GM18499 (cell line): ENCODE measurements around the gene RELN.

Experiments
- ATAC-seq: cut with Tn5 transposase; IDR thresholded peaks from one replicate; pipeline ENCODE4 v1.9.1; 2021; ENCODE audit warnings: moderate number of reproducible peaks; ENCODE audit not compliant: insufficient read depth, unreplicated experiment

RELN gene

DNA sequence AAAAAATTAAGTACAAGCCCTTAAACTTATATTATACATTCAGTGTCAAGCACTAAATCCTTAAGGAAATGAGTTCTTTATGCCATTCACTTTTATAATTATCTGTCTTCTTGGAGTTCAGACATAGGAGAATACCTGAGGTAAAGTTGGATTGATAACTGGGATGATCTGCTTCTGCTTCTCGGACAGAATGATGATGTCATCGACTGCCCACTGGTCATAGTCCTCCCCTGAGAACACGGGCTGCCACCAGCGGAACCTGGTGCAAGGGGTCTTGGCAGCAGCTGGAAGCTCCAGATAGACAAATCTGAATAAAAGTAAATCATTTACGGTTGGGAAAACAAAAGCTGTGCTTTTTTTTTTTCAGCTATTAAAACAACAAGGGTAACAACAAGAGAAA lies 395.3 kb downstream of the RELN start:
- ATAC-seq = no peak

DNA sequence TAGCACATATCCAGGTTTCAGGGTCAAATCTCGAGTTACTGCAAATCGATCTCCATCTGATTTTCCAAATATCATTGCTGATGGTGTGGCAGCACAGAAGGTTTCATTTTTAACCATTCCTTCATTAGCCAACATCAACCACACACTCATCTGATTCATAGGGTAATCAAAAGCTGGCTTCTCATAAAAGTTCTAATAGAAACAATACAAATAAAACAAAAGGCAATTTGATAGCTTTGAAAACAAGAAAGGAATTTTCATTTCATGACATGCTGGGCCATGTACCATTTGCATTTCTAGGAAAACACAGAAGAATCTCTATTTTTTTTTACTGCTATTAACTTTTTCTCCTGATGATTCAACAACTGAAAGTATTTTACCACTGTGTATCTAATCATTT lies 395.8 kb downstream of the RELN start:
- ATAC-seq = no peak

DNA sequence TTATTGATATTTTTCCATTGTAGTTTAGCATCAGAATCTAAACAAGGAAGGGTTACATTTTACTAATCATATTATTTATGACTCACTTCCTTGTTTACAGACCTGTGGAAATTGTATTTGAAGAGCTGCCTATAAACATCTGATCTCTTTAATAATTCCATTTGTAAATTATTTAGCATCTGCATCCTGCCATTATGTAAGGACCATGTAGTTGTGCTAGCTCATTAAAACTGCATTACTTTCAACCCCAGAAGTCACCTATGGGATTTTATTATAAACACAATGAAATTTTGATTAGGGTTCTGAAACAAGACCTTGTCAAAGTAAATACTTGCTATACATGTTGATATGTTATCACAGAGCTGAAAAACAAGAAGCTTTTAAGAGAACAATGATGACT lies 396.6 kb downstream of the RELN start:
- no peak for ATAC-seq

DNA sequence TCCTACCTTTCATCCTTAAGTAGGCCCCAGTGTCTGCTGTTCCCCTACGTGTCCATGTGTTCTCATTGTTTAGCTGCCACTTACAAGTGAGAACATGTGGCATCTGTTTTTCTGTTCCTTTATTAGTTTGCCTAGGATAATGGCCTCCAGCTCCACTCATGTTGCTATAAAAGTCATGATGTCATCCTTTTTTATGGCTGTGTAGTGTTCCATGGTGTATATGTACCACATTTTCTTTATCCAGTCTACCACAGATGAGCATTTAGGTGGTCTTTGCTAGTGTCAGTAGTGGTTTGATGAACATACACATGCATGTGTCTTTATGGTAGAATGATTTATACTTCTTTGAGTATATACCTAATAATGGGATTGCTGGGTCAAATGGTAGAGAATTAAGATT lies 397.3 kb downstream of the RELN start:
- no peak for ATAC-seq

DNA sequence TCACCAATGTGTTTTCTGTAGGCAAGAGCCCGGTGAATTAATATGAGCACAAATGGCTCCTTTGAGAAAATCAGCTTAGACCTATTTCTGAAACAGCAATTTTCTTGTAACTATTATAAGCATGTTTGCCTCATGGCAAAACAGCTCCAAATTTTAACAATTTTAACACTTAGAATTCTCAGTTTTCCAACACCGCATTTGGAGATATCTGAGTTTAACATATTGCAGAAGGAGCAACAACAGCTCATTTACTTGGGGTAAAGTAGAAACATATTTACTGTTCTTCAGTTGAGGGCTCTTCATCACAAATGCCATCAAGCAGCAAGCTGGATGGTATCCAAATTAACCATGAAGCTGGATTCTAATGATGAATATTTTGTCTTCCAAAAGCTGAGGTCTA lies 409.4 kb downstream of the RELN start:
- no peak for ATAC-seq

DNA sequence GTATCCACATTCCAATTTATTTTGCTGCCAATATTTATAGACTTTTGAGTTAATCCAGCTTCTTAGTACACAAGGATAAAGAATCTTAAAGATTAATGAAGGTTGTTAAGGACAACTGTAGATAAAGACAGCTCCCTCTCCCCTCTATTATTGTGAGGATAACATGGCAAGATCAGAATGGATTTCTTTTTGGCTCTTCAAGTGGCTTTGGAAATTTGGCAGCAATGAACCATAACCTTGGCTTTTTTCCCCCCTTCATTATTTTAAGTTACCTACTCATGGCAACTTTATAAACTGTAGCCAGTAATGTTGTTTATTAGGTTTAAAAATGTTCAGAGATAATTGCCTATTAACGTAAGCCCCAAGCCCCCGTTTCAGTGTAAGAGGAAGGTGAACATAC lies 412.4 kb downstream of the RELN start:
- no peak for ATAC-seq

DNA sequence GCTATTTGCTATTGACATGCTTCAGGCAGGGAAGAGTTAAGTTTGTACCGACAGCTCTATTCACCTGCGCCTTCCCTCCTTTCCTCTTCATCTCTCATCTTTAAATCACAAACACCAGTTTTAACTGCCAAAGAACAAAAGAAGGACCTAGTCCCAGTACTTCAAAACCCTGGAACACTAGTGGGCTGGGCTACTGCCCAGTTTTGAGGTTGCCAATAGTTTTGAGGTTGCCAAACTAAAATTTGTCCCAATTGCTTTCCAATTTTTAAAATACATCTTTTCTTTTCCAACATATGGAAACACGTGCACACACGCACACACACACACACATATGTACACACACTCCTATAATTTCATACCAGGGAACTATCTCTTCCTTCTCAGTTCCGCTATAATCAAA lies 412.8 kb downstream of the RELN start:
- no peak for ATAC-seq

DNA sequence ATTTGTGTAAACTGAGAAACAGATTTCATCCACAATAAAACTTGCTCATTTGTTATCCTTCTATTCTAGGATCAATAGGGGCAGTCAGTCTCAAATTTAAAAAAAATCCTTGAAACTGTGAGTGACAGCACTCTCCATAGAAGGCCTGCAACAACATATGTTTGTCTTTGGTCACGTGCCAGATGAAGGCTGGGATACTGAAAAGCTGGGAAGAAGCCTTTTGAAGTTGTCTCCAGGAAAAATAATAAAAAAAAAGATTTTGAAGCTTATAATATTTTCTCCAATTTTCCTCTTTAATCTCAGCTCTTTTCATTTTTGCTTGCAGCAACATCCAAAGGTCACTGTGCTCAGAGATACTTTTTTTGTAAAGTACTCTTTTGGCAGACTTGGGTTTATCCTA lies 414.9 kb downstream of the RELN start:
- no peak for ATAC-seq

DNA sequence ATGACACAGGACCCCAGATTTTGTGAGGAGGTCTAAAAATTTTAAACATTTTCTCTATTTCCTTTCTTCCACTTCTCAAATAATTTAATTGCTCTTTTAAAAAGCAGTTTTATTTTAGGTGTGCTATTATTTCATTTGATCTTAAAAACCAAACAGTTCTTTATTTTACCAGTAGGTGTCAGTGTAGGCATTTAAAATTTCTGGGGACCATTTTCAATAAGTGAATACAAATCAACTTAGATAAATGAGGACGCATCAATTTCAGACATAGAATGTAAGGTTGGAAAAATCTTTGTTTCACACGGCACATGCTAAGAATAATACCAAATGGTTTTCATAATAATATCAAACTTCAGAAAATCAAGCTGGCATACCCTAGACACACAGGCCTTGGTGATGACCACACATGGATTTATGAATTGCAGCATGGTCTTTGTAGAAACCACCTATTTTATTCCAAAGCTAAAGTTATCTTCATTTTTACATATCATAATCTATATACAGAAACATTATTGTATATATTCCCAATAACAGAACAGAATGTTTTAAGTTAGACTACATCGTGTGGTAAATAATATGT lies 415.9 kb downstream of the RELN start:
- no peak for ATAC-seq

DNA sequence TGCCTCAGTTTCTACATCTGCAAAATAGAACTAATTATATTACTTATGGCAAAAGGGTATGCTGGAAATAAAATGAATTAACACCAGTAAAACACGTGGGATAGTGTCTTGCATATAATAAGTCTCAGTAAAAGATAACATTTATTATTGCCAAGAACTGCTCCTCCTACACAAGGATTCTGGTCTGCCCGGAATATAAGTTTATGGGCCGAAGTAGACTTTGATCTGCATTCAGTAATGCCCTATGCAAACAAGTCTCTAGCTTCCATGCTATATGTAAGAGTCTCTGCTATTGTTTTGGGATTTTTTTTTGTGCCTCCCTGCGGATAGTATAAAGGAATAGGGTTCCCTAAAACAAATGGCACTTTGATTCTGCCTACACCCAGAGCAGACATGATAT lies 417.9 kb downstream of the RELN start:
- no peak for ATAC-seq

DNA sequence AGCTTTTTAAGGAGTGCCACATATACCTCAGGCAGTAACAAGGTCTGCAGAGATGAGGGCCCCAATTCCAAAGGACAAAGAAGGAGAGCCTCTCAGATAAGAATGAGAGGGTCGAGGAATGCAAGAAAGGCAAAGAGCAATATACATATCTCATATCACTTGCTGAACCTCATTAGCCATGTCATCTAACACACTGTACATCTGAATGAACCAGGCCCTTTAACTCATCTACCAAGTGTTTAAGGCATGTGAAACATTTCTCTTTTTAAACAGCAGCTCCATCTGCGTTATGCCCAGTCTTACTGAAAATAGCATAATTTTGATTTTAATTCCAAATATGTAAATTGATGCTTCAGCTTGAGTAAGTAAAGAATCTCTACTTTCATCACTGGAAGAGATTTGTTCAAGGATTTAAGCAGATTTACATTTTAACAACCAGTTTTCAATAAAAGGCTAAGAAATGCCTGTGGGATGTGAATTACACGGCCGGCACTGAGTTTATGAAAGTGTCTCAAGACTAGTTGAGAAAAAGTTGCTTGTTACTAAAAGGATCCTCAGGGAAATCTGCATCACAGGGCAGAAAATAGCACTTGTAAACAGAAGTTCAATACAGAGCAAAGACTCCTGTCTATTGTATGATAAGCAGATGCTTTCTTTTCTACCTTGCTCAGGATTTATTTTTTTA lies 419.7 kb downstream of the RELN start:
- no peak for ATAC-seq

DNA sequence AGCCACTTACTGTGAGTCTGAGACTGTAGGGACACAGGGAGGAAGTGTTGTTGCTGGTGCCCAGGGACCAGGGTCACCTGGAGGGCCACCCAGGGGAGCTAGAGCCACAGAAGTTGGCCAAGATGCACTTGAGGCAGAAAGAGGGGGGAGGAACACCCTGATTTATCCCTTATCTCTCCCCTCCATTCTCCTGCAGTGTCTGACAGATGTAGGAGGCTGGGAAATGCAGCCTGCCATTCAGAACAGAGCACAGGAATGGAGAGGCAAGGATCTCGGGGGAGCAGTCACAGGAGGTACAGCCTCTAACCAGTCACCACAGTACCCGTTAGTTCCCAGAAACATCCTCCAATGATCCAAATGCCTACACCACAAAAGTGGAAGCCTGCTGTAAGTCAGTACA lies 425.0 kb downstream of the RELN start:
- ATAC-seq = no peak

DNA sequence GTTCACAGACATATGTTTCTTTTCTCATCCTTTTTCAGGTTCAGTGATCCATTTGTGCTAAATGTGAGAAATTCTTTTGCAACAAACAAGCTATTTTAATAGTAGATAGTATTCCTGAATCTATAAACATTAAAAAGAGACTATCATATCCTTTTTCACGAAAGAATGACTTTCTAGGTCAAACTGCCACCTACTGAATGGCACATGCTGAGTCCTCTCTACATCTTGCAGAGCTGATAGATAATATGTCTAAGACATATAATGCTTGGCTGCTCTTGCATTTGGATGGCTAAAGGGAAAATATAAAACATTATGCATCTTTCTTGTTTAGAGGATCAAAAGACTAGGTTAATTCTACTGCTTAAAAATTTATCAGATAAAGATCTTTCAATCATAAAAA lies 429.3 kb downstream of the RELN start:
- ATAC-seq = no peak

DNA sequence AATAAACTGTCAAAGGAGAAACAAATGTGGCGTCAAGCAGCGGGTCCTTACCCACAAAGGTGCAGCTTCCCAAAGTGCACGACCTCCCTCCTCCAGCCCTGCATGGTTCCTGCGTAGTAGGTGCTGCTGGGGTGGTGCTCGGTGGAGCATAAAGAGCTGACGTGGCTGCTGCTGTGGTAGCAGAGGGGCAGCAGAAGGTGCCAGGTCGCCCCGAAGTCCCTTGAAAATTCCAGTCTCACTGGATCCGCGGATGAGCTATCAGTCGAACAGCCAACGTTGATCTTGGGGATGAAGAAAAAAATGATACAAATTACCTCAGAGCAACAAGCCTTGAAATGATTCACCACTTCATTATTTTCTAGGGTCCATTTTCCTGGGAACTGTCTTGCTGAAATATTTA lies 438.4 kb downstream of the RELN start:
- no peak for ATAC-seq

DNA sequence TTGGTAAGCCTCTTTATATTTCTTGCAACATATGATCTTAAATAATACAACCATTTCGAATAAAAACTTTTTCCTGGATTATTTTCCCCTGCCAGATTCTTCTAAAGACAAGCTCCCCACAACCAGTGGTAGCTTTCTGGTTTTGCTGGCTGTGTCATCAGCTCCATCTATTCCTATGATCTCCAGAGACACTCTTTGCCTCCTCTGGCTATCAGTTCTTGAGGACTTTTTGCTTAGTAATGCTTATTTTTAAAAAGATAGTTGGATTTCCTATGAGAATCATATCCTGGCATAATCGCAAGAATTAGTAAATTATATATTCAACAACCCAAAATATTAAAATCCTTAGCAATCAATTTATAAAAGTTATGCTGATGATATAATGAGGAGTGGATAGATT lies 439.7 kb downstream of the RELN start:
- no peak for ATAC-seq

DNA sequence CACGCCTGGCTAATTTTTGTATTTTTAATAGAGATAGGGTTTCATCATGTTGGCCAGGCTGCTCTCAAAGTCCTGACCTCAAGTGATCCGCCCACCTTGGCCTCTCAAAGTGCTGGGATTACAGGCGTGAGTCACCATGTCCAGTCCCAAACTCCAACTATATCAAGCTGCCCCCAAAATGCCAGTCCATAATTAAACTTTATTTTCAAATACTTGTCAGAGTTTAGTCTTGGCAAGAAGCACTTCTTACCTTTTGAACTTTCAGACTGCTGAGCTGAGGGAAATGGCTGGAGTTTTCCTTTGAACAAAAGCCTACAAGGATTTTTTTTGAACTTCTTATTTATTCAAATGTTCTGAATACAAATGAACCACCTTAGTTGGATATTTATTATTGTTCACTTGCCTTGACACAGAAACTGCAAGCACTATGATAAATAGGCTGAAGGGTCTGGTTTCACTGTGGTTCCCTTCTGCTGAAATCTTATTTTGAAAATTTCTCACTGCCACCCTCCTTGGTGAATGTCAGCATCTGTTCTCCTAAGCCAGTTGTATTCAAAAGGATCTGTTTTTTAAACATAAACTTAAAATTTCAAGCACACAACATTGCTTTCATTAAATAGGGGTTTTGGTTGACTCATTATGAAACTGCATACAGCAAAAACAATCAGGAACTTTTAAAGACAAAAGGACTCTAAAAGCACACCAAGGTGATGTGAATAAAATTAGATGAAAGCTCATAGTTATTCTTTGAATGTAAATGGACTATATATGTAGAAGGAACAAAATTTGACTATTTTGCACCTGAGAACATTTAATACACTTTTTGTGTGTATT lies 441.8 kb downstream of the RELN start:
- no peak for ATAC-seq

DNA sequence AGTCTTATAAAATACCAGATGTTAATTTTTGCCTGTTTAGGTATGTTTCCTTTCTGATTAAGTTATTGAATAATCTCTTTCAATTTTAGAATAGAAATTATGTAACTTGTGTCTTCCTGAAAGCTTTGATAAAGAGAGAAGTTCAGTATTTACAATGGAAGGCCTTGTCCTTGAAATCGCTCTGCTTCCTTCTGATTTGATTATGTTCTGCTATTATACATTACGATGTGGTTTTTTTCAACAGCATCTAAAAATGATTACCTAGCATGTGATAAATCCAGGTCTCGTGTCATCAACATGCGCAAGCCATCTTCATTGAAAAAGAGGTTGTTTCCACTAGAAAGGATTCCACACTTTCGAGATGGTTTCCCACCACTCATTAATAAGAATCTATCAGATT lies 447.0 kb downstream of the RELN start:
- ATAC-seq = no peak

DNA sequence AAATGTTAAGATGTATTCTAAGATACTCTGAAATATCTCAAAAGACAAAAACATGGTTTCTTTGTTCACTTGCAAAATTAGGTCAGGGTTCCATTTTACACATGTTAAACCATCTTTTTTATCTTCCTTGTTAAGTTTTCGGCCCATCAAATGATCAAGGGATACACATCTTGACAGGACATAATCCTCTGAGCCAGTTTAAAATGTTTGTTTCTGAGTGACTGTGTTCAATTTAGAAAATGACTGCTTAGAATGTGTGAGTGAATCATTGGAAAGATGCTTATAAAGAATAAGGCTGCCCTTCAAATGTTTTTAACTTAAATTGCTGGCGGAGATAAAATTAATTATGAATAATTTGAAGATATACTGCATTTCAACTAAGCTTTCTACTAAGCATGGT lies 447.5 kb downstream of the RELN start:
- ATAC-seq = no peak

DNA sequence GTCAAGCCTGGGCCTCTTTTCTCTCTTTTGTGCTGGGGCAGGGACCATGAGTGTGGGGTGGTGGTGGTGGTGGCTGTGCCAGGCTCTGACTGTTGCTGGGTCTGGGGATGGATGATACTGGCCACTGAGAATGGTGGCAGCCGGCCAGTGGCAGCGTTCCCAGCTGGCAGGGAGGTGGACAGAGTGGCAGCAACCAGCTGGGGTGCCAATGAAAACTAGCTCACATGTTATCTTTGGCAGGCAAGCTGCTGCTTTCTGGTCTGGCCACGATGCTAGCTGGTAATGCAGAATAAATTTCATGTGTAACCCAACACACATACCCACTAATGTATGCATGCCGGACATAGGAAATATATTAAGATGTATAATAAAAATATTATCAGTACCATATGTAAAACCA lies 448.4 kb downstream of the RELN start:
- no peak for ATAC-seq

DNA sequence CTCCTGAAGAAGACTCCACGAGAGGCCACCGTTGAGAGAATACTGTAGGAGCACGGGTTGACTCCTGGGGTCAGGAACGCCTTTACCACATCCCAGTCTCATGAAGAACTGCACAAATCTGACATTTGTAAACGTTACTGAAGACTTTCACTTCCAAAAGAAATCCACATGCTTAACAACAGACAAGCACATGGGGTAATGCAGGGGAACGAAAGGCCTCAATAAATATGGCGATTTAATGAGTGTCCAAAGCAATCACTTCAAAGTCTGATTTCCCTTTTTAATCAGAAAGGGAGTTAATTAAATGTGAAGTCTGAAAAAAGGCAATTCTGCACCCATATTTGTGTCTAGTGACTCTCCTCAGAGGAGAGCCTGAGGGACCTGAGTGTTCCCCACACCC lies 449.1 kb downstream of the RELN start:
- ATAC-seq = no peak

DNA sequence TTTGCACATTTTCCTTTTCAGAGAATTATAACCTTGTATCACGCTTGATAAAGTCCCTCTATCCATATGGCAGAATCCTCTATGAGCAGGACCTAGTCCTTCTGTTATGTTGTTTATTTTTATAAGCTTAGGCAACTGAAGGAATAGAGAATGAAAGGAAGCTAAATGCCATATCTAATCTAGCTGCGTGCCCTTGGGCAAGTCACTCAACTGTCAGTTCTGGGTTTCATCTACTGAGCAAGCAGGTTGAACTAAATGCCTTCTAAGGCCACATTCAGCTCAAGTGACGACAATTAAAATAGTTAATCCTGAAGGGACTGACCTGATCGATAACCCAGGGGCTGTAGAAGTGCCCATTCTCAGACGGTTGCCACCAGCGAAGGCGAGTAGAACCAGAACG lies 449.6 kb downstream of the RELN start:
- no peak for ATAC-seq
